Measurements from ENCODE around the gene PHAF1. TPM values are rescaled to one million over a fixed set of nuclear protein-coding genes. Genes with fewer than 3 reads are reported as not detected.

PHAF1 gene
- total RNA-seq, 2 experiments from 2014 or later: 11.3 to 14.0 TPM

DNA sequence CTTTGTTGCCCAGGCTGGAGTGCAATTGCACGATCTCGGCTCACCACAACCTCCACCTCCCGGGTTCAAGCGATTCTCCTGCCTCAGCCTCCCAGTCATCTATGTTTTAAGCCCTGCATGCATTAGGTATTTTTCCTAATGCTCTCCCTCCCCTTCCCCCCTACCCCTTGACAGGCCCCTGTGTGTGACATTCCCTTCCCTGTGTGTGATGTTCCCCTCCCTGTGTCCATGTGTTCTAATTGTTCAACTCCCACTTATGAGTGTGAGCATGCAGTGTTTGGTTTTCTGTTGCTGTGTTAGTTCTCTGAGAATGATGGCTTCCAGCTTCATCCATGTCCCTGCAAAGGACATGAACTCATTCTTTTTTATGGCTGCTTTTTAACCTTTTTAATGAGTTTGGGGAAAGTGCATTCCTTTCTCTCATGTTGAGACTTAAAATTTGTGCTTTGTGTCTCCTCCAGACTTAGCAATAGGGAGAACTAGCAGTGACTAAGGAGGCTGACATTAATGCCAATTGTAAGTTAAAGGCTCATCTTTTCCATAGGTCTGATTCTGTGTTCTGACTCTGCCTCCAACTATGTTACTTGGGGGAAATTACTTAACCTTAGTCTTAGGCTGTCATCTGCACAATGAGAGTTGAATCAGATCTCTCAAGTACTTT, 17.7 kb upstream of the PHAF1 start:
- Mint-ChIP-seq H3K27me3 (no peaks in the 10 kb centered on the region), H3K4me1 (ENCODE audit: low read depth) (peaks cover 8% of the 10 kb centered on the region), H3K4me3 (no peak overlapping the region), H3K36me3 (ENCODE audit: low read depth) (peaks cover 16% of the 10 kb centered on the region), H3K27ac (peak overlapping the region; percentile 55), H3K9me3 (no peaks in the 10 kb centered on the region)
- TF ChIP-seq, protein P1, sequence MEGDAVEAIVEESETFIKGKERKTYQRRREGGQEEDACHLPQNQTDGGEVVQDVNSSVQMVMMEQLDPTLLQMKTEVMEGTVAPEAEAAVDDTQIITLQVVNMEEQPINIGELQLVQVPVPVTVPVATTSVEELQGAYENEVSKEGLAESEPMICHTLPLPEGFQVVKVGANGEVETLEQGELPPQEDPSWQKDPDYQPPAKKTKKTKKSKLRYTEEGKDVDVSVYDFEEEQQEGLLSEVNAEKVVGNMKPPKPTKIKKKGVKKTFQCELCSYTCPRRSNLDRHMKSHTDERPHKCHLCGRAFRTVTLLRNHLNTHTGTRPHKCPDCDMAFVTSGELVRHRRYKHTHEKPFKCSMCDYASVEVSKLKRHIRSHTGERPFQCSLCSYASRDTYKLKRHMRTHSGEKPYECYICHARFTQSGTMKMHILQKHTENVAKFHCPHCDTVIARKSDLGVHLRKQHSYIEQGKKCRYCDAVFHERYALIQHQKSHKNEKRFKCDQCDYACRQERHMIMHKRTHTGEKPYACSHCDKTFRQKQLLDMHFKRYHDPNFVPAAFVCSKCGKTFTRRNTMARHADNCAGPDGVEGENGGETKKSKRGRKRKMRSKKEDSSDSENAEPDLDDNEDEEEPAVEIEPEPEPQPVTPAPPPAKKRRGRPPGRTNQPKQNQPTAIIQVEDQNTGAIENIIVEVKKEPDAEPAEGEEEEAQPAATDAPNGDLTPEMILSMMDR (IDR thresholded peaks at IDR 0.05): no peak
- CTCF ChIA-PET: interaction anchor here (1.1 to 1.9 kb wide), 2 partner anchors 9 to 63 kb away, joined by 3 to 5 read pairs; no protein-coding TSS in a partner anchor
- DNase-seq (no peak), ATAC-seq (peak; percentile 84)
- POLR2A ChIA-PET: no interaction called here
- intact Hi-C loops (cut with micrococcal nuclease): no loop called here

DNA sequence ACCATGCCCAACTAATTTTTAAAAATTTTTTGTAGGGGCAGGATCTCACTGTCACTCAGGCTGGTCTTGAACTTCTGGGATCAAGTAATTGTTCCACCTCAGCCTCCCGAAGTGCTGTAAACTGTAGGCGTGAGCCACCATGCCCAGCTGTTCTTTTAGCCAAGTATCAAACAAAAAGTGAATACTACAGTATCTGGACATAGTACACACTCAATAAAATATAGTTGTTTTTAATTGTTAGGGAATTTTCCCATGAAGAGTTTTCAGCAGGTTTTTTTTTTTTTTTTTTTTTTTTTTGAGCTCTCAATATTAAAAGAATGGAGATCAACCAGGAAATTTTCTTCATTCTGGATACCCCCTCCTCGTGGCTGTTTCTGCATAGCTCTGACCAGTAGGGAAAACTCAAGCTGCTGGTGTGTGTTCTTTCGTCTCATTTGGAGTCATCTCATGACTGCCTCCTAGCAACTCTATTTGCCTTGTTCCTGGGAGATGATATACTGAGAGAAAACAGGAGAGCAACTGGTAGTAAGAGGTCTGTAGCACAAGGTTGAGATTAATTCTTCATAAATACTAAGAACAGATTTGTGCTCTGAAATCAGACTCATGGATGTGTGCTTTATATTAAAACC, 16.5 kb upstream of the PHAF1 start:
- no peak for ATAC-seq
- no peak overlapping the region for H3K27ac Mint-ChIP-seq
- peaks cover 13% of the 10 kb centered on the region for H3K36me3 Mint-ChIP-seq (ENCODE audit: low read depth)
- DNase-seq: no peak
- H3K27me3 Mint-ChIP-seq: no peaks in the 10 kb centered on the region
- no peak overlapping the region for H3K4me3 Mint-ChIP-seq
- POLR2A ChIA-PET: interaction anchor here (1.8 kb wide), 1 partner anchor 65 kb away, joined by 3 read pairs; no protein-coding TSS in a partner anchor
- peaks cover 8% of the 10 kb centered on the region for H3K4me1 Mint-ChIP-seq (ENCODE audit: low read depth)
- CTCF ChIA-PET: interaction anchor here (0.9 to 1.4 kb wide), 3 partner anchors 10 to 62 kb away, joined by 3 read pairs; no protein-coding TSS in a partner anchor
- TF ChIP-seq, protein P1 (IDR thresholded peaks at IDR 0.05): no peak
- H3K9me3 Mint-ChIP-seq: no peaks in the 10 kb centered on the region
- intact Hi-C loops (cut with micrococcal nuclease): no loop called here

DNA sequence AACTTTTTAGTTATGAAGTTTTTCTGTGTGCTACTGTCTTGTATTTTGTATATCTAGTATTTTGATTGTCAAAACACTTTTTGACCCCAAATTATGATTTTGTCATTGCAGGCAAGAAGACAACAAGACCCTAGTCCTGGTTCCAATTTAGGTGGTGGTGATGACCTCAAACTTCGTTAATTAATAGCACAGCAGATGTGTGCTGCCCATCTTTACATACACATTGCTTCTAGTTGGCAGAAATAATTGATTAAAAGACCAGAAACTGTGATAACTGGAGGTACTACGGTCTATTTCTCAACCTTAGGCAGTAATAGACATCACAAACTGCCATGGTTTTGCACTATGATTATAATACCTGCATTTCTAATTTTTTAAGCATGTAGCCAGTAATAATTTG, 11.1 kb upstream of the PHAF1 start:
- intact Hi-C loops (cut with micrococcal nuclease): no loop called here
- ChIA-PET CTCF (interaction anchor here (1.1 to 6.7 kb wide), 3 partner anchors 12 to 80 kb away, joined by 3 to 48 read pairs (median 17); no protein-coding TSS in a partner anchor), POLR2A (interaction anchor here (1.0 kb wide), 1 partner anchor 11 kb away, joined by 3 read pairs; no protein-coding TSS in a partner anchor)
- TF ChIP-seq, protein P1 (IDR thresholded peaks at IDR 0.05): no peak
- Mint-ChIP-seq H3K9me3 (no peaks in the 10 kb centered on the region), H3K4me1 (ENCODE audit: low read depth) (no peaks in the 10 kb centered on the region), H3K4me3 (no peak overlapping the region), H3K27me3 (no peaks in the 10 kb centered on the region), H3K36me3 (ENCODE audit: low read depth) (peaks cover 12% of the 10 kb centered on the region), H3K27ac (no peak overlapping the region)
- DNase-seq (no peak), ATAC-seq (no peak)

DNA sequence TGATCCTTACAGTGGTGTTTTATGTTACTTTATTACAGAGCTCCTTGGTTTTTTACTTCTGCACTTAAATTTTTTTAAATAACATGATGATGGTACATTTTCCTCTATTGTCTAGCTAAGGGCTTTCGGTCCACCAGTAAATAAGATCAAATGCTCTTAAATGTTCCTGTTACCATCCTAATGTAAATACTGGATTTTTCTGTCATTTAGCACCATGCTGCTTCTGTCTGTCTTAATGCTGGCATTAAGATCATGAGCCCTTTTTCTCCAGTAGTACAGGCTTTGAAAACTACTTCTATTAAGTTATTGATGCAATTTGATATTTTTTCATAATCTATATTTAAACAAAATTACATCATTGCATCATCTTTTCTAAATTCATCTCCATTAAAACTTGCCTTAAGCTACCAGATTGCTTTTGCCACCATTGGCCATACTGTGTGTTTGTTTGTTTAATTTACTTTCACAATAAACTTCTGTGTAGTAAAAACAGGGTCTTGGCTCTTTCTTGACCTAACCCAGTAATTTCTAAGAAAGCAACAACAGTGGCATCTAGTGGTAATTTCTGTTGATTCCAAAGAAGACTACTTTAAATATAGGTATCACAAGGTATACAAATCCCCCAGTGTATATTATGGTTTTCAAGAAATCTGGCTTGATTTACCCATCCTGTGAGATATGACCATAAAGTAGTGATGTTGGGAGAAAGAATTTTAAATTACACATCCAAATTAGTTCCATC, 9.0 kb upstream of the PHAF1 start:
- Mint-ChIP-seq H3K27me3 (no peaks in the 10 kb centered on the region), H3K27ac (no peak overlapping the region), H3K4me3 (no peak overlapping the region), H3K36me3 (ENCODE audit: low read depth) (peaks cover 6% of the 10 kb centered on the region), H3K9me3 (no peaks in the 10 kb centered on the region), H3K4me1 (ENCODE audit: low read depth) (no peaks in the 10 kb centered on the region)
- ATAC-seq (no peak), DNase-seq (no peak)
- TF ChIP-seq, protein P1 (IDR thresholded peaks at IDR 0.05): peak; percentile 50
- ChIA-PET CTCF (interaction anchor here (0.6 to 6.7 kb wide), 23 partner anchors 10 to 218 kb away, joined by 3 to 48 read pairs (median 5); partner anchors contain the start of gene CES3), POLR2A (interaction anchor here (0.7 to 1.5 kb wide), 2 partner anchors 19 to 83 kb away, joined by 3 to 4 read pairs; no protein-coding TSS in a partner anchor)
- intact Hi-C loops (cut with micrococcal nuclease): loop anchor here (5.0 kb wide), 1 partner anchor 123 kb away; no protein-coding TSS in a partner anchor
